ENCODE results near the gene CTU2.

- TF ChIP-seq, protein P1, sequence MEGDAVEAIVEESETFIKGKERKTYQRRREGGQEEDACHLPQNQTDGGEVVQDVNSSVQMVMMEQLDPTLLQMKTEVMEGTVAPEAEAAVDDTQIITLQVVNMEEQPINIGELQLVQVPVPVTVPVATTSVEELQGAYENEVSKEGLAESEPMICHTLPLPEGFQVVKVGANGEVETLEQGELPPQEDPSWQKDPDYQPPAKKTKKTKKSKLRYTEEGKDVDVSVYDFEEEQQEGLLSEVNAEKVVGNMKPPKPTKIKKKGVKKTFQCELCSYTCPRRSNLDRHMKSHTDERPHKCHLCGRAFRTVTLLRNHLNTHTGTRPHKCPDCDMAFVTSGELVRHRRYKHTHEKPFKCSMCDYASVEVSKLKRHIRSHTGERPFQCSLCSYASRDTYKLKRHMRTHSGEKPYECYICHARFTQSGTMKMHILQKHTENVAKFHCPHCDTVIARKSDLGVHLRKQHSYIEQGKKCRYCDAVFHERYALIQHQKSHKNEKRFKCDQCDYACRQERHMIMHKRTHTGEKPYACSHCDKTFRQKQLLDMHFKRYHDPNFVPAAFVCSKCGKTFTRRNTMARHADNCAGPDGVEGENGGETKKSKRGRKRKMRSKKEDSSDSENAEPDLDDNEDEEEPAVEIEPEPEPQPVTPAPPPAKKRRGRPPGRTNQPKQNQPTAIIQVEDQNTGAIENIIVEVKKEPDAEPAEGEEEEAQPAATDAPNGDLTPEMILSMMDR (IDR thresholded peaks at IDR 0.05): no peak
- TF ChIP-seq EZH2 (IDR thresholded peaks at IDR 0.05; ENCODE audit: borderline replicate concordance, insufficient read depth, low read depth, low read length, poor library complexity, severe bottlenecking): no peak
These were observed 46.9 kb downstream of the CTU2 start for GRCh38 chr16:88753191-88753590.
